GM21723 (cell line): ENCODE results near the gene DISC1.
"Not testable (repeated sequence)": the region's sequence is repeated elsewhere in the genome, so short reads cannot be mapped to it uniquely, and the experiment has no call there.

ENCODE experiments used
- ATAC-seq: cut with Tn5 transposase; IDR thresholded peaks from one replicate; pipeline ENCODE4 v1.9.1; 2021; ENCODE audit warnings: mild to moderate bottlenecking, moderate library complexity; ENCODE audit not compliant: unreplicated experiment

DISC1 gene

DNA sequence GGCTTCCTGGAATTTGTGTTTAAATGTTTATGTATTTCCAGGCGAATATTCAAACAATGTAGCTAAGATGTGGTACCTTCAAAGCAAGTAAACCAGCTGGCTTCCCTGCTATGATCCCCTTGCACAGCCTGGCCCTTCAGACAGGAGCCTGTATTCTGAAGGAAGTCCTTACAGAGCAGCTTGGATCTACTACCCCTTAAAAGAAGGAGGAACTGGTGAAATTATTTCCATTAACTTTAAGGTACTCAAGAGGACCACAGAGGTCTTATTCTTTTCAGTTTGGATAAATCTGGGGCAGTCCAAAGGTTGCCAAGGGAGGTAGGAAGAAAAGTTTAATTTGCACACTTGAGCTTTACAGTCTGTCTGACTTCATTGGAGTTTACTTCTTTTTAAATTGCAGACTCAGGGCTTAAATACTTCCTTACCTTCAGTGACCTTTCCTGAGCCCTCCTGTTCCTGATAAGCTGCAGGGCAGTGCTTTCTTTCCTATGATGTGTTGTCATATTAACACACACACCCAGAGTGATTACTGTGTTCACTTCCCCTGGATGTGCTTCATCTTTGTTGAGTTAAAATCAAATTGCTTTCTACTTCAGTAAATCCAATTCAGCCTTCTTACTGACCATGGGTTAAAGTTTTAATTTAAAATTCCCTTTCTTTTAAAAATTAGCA is 40.5 kb downstream of the DISC1 start:
- no peak for ATAC-seq

- no peak for ATAC-seq
Measured at GRCh38 chr1:231667896-231668506, 41.4 kb downstream of the DISC1 start.

DNA sequence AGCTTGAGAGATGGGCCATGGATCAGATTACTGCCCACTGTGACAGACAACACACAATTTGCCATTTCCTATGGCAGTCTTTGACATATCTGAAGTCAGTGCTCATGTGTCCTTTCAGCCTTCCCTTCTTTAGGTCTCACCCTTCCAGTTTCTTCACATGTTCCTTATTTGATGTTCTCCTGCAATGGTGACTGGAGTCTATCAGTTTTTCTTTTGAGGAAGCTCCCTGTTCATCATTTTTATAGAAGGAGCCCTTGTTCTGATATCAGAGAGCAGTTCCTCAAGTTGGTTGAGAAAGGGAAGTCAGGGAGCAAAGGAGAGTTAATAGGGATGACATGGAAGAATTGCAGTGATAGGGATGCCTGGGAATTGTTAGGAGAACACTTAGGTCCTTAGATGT is 42.2 kb downstream of the DISC1 start:
- no peak for ATAC-seq

DNA sequence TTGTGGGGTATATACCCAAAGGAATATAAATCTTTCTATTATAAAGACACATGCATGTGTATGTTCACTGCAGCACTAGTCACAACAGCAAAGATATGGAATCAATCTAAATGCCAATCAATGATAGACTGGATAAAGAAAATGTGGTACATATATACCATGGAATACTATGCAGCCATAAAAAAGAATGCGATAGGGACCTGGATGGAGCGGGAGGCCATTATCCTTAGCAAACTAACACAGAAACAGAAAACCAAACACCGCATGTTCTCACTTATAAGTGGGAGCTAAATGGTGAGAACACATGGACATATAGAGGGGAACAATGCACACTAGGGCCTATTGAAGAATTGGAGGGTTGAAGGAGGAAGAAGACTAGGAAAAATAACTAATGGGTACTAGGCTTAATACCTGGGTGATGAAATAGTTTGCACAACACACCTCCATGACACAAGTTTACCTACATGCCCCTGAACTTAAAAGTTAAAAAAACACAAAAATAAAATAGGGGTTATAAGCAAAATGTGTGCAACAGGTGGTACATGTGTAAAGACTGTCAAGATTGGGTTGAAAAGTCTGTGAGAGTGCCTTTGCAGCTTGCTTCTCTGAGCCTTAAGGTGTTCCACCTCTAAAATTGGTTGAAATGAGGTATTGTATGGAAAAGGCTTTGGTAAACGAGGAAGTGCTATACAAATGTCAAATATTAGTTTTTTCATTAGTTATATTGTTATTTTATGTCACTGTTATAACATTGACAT is 43.5 kb downstream of the DISC1 start:
- ATAC-seq = not testable (repeated sequence)

- ATAC-seq = no peak
Measured at GRCh38 chr1:231670755-231671154, 44.2 kb downstream of the DISC1 start.

DNA sequence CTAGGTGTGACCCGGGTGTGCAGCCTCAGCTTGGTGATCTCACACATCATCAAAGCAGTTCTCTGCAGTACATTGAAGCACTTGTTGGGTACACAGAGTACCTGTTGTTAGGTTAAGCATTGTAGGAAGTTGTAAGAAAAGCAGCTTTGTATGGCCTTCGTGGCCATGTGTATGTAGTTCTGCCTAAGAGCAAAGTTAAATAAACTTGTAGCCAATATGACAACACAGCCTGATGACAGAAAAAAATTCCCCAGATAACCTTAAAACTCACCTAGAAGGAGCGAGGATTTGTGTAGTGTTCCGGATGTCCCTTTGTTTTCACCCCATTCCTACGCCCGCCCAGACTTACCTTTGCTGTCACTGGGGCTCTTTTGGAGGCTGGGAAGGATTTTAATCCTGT is 48.0 kb downstream of the DISC1 start:
- no peak for ATAC-seq

GRCh38 chr1:231676487-231676886 is 49.9 kb downstream of the DISC1 start:
- no peak for ATAC-seq

DNA sequence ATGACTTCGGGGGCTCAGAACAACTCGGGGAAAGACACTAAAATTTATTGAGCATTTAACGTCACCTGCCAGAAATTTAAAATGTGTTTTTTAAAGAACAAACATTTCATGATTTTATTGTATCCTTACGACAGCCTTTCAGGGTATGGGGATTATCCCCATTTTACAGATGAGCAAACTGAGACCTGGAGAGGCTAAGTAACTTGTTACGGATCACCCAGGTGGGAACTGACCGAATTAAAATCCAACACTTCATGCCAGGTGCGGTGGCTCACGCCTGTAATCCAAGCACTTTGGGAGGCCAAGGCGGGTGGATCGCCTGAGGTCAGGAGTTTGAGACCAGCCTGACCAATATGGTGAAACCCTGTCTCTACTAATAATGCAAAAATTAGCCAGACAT is 50.9 kb downstream of the DISC1 start:
- no peak for ATAC-seq

DNA sequence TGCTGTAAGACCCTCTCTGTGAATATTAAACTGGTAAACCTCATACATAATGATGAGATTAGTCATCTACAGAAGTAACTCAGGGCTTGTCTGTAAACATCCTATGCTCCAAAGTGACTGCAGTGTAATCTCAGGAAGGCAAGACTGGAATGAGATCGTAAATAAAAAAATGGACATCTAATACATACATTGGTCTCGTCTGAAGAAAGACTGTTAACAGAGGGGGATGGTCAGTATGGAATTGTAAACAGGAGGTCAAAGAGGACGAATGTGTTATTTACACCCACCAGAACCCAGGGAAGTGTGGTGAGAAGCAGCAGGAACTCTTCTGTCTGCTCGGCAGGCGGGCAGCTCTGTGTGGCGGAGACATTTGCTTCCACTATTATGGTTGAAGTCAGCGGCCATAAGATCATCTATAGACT is 51.4 kb downstream of the DISC1 start:
- ATAC-seq = no peak

DNA sequence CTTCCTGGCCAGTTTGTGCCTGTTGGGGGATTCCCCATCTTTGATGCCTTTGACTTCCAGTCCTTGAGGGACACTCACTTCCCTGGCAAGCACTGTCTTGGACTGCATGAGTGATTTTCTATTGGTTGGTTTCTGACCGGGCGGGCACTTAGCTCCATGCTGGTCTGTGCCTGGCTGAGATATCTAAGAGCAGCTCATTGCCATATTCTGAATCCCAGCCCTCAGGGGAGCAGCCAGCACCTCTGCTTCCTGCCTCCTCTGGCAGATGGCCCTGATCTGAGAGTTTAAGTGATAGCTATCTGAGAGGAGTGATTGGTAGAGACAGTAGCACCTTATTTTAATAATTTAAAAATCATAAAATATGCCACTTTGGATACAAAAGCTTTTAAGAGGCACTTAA is 52.5 kb downstream of the DISC1 start:
- ATAC-seq = no peak

DNA sequence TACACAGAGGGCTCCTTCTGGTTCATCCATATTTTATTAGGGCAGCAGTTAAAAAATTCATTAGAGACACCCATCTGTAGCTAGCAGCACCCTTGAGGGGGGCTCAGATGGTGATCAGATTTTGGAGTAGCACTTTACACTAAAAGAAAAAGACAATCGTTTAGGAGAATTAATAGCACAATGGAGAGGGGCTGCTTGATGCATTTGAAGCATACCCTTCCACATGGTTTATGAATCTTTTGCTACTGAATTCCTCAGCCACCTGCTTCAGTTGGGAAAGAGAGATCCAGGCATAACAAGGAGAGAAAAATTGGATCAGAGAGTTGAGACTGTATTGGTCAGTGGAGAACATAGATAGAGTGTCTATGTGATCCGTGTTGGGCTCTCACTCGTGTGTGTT is 54.4 kb downstream of the DISC1 start:
- ATAC-seq = no peak

DNA sequence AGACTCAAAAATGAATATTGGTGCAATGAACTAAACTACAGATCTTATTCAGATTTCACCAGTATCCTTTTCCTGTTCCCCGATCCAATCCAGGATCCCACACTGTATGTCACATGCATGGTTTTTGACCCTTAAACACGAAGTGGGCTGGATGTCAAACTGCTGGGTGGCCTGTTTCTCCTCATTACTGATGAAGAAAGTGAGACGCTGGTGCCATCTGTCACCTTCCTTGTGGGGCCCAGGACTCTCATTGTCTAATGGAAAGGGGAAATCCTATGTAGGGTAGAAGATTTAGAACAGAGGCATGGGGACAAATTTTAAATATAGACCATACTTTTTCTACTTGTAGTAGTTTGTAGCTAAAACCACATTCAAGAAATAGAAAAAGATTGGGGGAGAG is 56.2 kb downstream of the DISC1 start:
- ATAC-seq = no peak

DNA sequence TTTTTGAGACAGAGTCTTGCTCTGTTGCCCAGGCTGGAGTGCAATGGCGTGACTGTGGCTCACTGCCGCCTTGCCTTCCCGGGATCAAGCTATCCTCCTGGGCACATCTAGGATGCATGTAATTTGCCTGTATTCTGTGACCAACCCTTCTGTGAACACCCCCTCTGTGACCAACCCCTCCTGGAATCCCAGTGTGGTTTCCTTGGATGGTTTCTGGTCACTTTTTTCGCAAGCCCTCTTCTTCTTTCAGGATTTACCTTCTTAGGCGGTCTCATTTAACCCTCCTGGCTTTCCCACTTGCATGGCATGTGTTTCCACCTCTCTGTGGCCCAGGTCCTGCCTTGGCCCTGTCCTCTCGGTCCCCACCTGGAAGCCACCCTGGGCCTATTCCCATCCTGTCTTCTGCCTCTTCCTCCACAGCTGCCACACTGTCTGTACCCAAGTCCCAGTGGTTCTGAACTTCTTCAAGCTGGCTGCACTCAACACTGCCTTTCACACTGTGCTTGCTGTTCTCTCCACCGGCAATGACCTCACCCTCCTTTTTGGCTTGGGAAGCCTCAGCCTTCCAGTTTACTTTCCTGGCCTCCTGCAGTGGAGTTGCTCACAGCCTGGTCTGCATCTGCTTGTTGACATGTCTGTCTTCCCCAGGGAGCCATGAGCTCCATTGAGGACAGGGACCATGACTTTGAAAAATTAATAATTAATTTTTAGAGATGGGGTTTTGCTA is 57.0 kb downstream of the DISC1 start:
- no peak for ATAC-seq

GRCh38 chr1:231684356-231685244 is 58.0 kb downstream of the DISC1 start:
- no peak for ATAC-seq

- ATAC-seq = no peak
Measured at GRCh38 chr1:231686384-231686783, 59.8 kb downstream of the DISC1 start.

GRCh38 chr1:231688989-231689388 is 62.4 kb downstream of the DISC1 start:
- ATAC-seq = no peak

DNA sequence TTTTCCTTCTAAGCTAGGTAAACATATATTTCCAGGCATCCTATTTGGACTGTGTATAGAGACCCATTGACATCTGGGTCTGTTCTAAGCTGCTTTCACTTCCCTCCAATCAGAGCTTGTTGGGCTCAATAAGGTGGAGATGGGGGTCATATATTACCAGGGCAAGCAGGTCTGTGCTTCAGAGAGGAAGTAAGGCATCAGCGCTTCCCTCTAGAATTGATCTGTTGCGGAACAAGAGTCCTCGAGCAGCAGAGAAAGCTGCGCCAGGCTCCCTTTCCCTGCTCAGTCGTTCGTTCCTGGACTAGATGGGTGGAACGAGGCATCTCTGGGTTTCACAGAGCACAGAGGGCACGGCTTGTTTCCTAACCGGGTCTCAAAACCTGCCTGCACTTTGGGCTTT is 63.5 kb downstream of the DISC1 start:
- no peak for ATAC-seq

DNA sequence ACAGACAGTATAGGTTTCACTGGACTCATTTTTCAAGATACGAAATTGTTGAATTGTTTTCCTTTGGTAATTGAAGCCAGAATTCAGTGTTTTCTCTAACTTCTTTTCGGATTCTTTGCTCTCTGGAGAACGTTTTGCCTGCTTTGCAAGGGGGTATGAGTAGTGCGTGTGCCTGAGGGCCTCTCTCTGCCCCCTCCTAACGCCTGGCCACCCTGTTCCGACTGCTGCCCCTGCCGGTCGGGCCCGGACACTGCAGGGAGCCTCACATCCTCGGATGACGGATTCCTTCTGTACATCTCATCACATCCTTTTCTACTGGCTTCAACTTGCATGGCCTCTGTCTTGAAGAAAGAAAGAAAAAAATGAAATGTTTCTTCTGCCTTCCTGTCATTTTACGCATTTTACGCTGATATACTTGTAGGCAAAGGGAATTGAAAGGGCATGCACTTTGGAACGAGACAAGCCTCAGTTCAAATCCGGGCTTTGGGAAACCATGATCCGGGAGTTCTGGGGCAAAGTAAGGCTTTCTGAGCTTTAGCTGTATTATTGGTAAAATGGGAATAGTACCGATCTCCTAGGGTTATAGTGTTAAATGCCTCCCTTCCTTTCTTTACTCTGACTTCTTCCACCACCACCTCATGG is 65.1 kb downstream of the DISC1 start:
- ATAC-seq = no peak

DNA sequence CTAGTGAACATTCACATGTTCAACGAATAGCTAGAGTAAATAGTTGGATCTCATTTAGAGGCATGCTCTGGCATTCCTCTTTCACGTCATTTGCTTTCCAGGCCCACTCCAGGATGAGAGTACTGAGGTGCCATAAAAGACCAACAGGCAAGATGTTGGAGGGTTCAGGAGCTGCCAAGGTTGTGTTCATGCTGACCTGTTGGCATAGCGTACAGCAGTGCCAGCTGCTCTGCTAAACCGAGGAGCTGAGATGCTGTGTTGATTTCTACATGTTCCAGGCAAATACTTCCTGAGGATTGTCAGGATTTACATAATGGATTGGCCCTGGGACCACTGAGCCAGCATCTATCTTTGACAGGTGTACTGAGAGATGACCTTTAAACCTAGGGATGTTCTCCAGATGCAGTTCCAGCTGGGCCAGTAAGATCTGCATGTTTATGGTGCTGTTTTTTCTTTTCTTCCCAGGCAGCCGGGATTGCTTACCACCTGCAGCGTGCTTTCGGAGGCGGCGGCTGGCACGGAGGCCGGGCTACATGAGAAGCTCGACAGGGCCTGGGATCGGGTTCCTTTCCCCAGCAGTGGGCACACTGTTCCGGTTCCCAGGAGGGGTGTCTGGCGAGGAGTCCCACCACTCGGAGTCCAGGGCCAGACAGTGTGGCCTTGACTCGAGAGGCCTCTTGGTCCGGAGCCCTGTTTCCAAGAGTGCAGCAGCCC is 66.9 kb downstream of the DISC1 start:
- no peak for ATAC-seq

DNA sequence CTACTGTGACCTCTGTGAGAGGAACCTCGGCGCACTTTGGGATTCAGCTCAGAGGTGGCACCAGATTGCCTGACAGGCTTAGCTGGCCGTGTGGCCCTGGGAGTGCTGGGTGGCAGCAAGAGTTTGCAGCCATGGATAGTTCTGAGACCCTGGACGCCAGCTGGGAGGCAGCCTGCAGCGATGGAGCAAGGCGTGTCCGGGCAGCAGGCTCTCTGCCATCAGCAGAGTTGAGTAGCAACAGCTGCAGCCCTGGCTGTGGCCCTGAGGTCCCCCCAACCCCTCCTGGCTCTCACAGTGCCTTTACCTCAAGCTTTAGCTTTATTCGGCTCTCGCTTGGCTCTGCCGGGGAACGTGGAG is 67.5 kb downstream of the DISC1 start:
- no peak for ATAC-seq
